ENCODE results near the gene FANCC.
A peak's percentile ranks its signal among the peaks of the same experiment; 100 is the strongest.

The FANCC gene

GRCh38 chr9:95124582-95125367, 192.7 kb downstream of the FANCC start:
- DNase-seq: no peak
- no peak for ATAC-seq

GRCh38 chr9:95120781-95121370, 196.6 kb downstream of the FANCC start:
- DNase-seq (no peak), ATAC-seq (no peak)

GRCh38 chr9:95118596-95118995, 198.9 kb downstream of the FANCC start:
- DNase-seq: no peak
- ATAC-seq: no peak

GRCh38 chr9:95116808-95117204, 200.7 kb downstream of the FANCC start:
- DNase-seq (no peak), ATAC-seq (no peak)

- DNase-seq (no peak), ATAC-seq (no peak)
Observed at GRCh38 chr9:95116002-95116807, 201.3 kb downstream of the FANCC start.

GRCh38 chr9:95115104-95115503, 202.4 kb downstream of the FANCC start:
- ATAC-seq (no peak), DNase-seq (no peak)

GRCh38 chr9:95112436-95113280, 204.9 kb downstream of the FANCC start:
- ATAC-seq: peak; percentile 32
- no peak for DNase-seq

- DNase-seq (no peak), ATAC-seq (no peak)
Observed at GRCh38 chr9:95111716-95112115, 205.8 kb downstream of the FANCC start.

GRCh38 chr9:95110921-95111525, 206.5 kb downstream of the FANCC start:
- ATAC-seq: no peak
- DNase-seq: no peak

GRCh38 chr9:95109456-95109855, 208.1 kb downstream of the FANCC start:
- ATAC-seq (no peak), DNase-seq (no peak)

- ATAC-seq (no peak), DNase-seq (no peak)
Observed at GRCh38 chr9:95108777-95109176, 208.7 kb downstream of the FANCC start.

GRCh38 chr9:95107976-95108375, 209.5 kb downstream of the FANCC start:
- ATAC-seq (no peak), DNase-seq (no peak)

GRCh38 chr9:95107001-95107749, 210.3 kb downstream of the FANCC start:
- ATAC-seq (no peak), DNase-seq (no peak)

- ATAC-seq: no peak
- DNase-seq: no peak
Observed at GRCh38 chr9:95105519-95106287, 211.8 kb downstream of the FANCC start.

GRCh38 chr9:95104980-95105379, 212.5 kb downstream of the FANCC start:
- no peak for DNase-seq
- no peak for ATAC-seq

- DNase-seq: no peak
- no peak for ATAC-seq
Observed at GRCh38 chr9:95104581-95104960, 212.9 kb downstream of the FANCC start.

- no peak for DNase-seq
- no peak for ATAC-seq
Observed at GRCh38 chr9:95103871-95104580, 213.5 kb downstream of the FANCC start.

GRCh38 chr9:95103281-95103771, 214.2 kb downstream of the FANCC start:
- DNase-seq: no peak
- ATAC-seq: no peak

GRCh38 chr9:95102572-95102971, 214.9 kb downstream of the FANCC start:
- ATAC-seq: no peak
- DNase-seq: no peak
